Activated T-cell treated with anti-CD3 and anti-CD28 coated beads, Interleukin-2, amount 50 U/mL, for 72 hours (primary cell): ENCODE measurements around the gene MAFF. TPM values are rescaled to one million over a fixed set of nuclear protein-coding genes. Genes with fewer than 3 reads are reported as not detected.

Source experiments
- ATAC-seq, 2 donors: fragments of 150-1000 bp; cut with Tn5 transposase; replicated peaks in 1 of 2; 2 replicates each; pipeline ENCODE4 v1.10.0; 2021; ENCODE audit warnings: moderate library complexity in 2 of 2, mild to moderate bottlenecking in 1 of 2
- DNase-seq, 2 donors: peaks; one replicate each; pipeline ENCODE4 v3.0.0; 2021 to 2022; ENCODE audit warnings: mixed read lengths in 1 of 2
- H3K27ac Mint-ChIP-seq: one replicate; pipeline ENCODE4 v1.8.0; 2022; ENCODE audit warnings: mild to moderate bottlenecking, moderate library complexity, mixed read lengths
- H3K27me3 Mint-ChIP-seq: one replicate; pipeline ENCODE4 v1.8.0; 2022; ENCODE audit warnings: low read depth, mixed read lengths
- H3K36me3 Mint-ChIP-seq, 2 donors: one replicate each; pipeline ENCODE4 v1.8.0; 2022; ENCODE audit warnings: mixed read lengths in 2 of 2, mild to moderate bottlenecking in 1 of 2; ENCODE audit not compliant: insufficient read depth in 2 of 2
- H3K4me1 Mint-ChIP-seq: one replicate; pipeline ENCODE4 v1.8.0; 2022; ENCODE audit warnings: low read depth, mixed read lengths
- H3K4me3 Mint-ChIP-seq, 2 donors: one replicate each; pipeline ENCODE4 v1.8.0; 2022; ENCODE audit warnings: mild to moderate bottlenecking in 2 of 2, mixed read lengths in 2 of 2, moderate library complexity in 2 of 2
- H3K9me3 Mint-ChIP-seq, 2 donors: one replicate each; pipeline ENCODE4 v1.8.0; 2022; ENCODE audit warnings: mixed read lengths in 2 of 2
- total RNA-seq, 2 donors: library from RNA; stranded (reverse); gene quantifications; one replicate each; pipeline ENCODE4 v1.2.3, GENCODE V29; 2022

Gene MAFF
- total RNA-seq, 2 donors from 2014 or later: 15.6 to 20.3 TPM

DNA sequence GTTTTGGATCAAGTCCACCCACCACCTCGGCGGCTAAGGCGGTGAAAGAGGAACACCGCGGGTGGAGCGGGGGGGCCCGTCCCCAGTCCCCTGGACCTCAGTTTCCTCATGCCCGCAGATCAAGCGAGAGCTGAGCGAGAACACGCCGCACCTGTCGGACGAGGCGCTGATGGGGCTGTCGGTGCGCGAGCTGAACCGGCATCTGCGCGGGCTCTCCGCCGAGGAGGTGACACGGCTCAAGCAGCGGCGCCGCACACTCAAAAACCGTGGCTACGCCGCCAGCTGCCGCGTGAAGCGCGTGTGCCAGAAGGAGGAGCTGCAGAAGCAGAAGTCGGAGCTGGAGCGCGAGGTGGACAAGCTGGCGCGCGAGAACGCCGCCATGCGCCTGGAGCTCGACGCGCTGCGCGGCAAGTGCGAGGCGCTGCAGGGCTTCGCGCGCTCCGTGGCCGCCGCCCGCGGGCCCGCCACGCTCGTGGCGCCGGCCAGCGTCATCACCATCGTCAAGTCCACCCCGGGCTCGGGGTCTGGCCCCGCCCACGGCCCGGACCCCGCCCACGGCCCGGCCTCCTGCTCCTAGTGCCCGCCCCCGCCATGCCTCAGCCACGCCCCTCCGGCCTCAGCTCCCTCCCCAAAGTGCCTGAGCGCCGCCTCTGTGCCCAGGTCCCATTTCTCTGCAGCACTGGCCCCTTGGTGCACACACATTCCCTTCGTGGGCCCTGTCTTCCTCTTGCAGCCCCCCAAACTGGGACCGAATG is 12.7 kb downstream of the MAFF start:
- H3K4me1 Mint-ChIP-seq: peaks cover 37% of the 10 kb centered on the region
- DNase-seq (peak; percentile 74 to 76), ATAC-seq (peak; percentile 58 to 69)
- peak overlapping the region; percentile 39 to 69 for H3K4me3 Mint-ChIP-seq
- no peak overlapping the region for H3K27ac Mint-ChIP-seq
- no peaks in the 10 kb centered on the region for H3K27me3 Mint-ChIP-seq
- H3K9me3 Mint-ChIP-seq: no peaks in the 10 kb centered on the region
- peaks cover 0 to 4% of the 10 kb centered on the region in 2 donors for H3K36me3 Mint-ChIP-seq

DNA sequence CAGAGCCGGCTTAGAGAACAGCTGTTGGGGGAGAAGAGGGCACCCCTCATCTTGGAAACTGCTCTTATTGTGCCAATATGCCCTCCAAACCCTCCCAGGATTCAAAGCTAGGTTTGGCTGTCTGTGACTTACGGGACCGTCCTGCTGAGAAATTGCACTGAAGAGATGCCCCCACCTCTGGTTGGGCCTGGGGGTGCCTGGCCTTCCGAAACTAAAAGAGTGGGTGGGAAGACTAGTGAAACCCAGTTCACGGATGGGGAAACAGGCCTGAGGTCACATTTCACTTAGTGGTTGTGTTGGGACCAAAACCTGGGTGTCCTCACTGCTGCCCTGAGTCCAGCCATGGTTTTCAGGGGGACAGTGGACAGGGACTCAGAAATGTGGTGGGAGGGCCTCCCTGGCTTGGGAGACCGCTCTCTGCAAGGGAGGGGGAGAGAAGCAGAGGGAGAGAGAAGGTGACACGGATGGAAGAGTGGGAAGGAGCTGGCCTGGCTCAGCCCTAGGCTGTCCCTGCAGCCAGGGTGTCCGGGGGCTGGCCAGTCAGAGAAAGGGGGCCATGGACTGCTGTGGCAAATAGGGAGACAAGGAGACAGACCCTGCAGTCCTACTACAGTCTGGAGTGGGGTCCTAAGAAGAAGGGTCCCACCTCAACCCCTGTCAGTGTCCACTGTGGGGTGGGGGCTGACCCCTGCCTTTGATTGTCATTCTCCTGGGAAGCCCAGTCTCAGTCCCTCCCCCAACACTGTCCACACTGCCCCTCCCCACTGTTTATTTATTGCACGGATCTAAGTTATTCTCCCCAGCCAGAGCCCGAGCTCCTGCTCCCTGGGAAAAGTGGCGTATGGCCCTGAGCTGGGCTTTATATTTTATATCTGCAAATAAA is 13.6 kb downstream of the MAFF start:
- peaks cover 38% of the 10 kb centered on the region for H3K4me1 Mint-ChIP-seq
- no peaks in the 10 kb centered on the region for H3K27me3 Mint-ChIP-seq
- ATAC-seq (no peak), DNase-seq (no peak)
- H3K9me3 Mint-ChIP-seq: no peaks in the 10 kb centered on the region
- H3K4me3 Mint-ChIP-seq: peak overlapping the region; percentile 7 to 42
- H3K36me3 Mint-ChIP-seq: peaks cover 0 to 4% of the 10 kb centered on the region in 2 donors
- H3K27ac Mint-ChIP-seq: no peak overlapping the region

DNA sequence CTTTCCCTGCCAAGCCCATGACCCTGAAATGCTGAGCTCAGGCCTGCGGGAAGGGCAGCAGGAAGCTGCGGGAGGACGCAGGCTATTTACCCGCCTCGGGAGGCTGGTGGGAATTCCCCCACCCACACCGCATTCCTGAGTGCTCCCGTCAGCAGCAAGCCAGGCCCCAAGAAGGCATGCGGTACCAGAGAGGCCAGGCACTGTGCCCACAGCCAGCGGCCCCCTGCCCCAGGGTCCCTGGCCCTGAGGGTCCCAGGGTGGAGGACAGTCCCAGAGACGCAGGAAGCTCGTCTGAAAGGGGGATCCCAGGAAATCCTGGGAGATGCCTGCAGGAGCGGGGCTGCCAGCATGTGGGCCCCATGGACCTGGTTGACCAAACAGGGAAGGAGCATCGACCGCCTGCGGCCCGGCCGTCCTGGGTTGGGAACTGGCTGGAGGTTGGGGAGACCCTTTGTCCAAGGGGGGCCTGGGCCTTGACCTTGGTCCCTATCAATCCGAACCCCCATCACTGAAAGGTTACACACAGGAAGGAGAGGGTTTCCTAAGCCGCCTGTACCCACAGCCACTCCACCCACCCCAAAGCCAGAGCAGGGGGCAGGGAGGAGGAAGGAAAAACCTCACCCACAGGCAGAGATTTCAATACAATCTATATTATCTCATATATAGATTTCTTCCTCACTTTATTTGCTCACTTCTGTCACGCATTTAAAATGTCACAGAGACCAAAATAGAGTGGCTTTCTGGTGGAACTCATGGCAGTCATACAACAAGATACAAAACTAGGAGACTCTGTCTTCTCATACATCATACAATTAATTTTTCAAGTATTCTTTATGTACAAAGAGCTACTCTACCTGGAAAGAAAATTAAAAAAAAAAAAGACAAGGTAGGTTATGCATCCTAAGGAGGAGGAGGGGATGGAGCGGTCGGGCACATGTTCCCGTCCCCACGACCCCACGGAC is 17.1 kb downstream of the MAFF start:
- H3K36me3 Mint-ChIP-seq: peaks cover 0 to 4% of the 10 kb centered on the region in 2 donors
- peak overlapping the region; percentile 22 to 56 for H3K4me3 Mint-ChIP-seq
- peak overlapping the region; percentile 92 for H3K27ac Mint-ChIP-seq
- peak; percentile 46 to 63 for DNase-seq
- no peaks in the 10 kb centered on the region for H3K9me3 Mint-ChIP-seq
- H3K4me1 Mint-ChIP-seq: peaks cover 27% of the 10 kb centered on the region
- ATAC-seq: peak; percentile 24 to 50
- no peaks in the 10 kb centered on the region for H3K27me3 Mint-ChIP-seq

DNA sequence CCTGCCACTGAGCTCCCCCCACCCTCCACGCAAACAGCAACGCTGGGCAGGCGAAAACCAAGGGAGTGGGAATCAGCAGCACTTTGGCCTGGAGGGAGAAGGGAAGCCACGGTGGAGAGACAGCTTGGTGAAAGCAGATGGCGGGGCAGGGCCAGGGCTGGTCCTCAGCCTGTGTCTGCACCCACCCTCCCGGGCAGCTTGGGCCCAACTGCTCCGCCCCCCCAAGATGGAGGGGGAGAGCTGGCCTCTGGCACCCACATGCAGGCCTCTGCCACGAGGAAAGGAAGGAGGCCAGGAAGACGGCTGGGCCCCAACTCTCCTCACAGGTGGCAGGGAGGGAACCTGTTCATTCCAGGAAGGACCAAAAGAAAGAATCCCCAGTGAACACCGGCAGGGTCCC is 17.8 kb downstream of the MAFF start:
- Mint-ChIP-seq H3K4me1 (peaks cover 23% of the 10 kb centered on the region), H3K36me3 (peaks cover 0 to 4% of the 10 kb centered on the region in 2 donors), H3K27ac (peak overlapping the region; percentile 92), H3K27me3 (no peaks in the 10 kb centered on the region), H3K9me3 (no peaks in the 10 kb centered on the region), H3K4me3 (no peak overlapping the region)
- no peak for DNase-seq
- ATAC-seq: no peak

DNA sequence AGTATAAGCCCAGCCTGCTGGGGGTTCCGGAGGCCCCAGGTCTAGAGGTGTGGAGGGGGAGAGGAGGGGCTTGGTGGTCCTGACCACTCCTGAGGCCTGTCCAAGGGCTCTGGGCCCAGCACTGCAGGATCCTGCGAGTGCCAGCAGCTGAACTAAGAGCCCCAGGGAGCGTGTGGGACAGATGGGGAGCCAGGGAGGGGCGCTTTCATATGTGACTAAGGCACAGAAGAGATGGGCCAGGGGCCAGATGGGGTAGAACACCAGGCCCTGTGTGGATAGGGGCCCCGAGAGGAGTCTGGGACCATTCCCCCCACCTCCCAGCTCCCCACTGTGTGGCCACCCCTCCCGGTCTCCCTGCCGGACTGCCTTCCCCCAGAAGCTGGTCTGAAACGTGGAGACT is 18.4 kb downstream of the MAFF start:
- peaks cover 23% of the 10 kb centered on the region for H3K4me1 Mint-ChIP-seq
- H3K36me3 Mint-ChIP-seq: peaks cover 0 to under 1% of the 10 kb centered on the region in 2 donors
- H3K9me3 Mint-ChIP-seq: no peaks in the 10 kb centered on the region
- H3K4me3 Mint-ChIP-seq: no peak overlapping the region
- H3K27me3 Mint-ChIP-seq: no peaks in the 10 kb centered on the region
- H3K27ac Mint-ChIP-seq: no peak overlapping the region
- no peak for ATAC-seq
- DNase-seq: no peak

DNA sequence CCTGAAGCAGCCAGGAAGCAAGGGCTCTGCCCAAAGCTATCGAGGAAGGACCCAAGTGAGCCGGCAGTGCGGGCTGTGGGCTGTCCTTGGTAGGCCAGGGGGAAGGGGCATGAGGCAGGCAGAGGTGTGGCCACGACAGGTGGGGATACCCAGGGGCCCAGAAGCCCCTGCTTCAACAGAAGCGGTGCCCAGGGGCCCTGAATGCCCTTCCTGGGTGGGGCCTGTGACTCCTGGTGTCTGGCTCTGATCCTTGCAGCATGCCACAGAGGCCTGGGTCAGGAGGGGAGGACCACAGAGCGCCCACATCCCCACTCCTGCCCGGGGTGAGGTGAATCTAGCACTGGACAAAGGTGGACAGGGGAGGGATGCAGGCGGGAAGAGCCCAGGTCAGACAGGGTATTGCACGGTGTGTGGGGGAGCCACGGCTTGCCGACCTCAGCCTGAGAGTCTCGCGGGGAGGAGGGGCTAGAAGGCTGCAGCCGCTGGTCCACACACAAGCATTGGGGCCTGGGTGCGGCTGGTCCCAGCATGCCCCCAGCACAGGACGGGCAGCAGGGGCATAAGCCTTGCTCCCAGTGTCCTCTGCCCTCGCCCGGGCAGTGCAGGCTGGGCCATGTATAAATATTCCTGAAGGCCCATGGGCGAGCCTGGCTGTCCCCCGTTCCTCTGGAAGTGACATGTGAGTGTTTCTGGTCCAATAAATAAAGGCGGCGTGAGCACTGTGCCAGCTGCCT is 19.0 kb downstream of the MAFF start:
- Mint-ChIP-seq H3K27me3 (no peaks in the 10 kb centered on the region), H3K4me1 (peaks cover 23% of the 10 kb centered on the region), H3K9me3 (no peaks in the 10 kb centered on the region), H3K27ac (no peak overlapping the region), H3K36me3 (no peaks in the 10 kb centered on the region), H3K4me3 (no peak overlapping the region)
- no peak for DNase-seq
- ATAC-seq: no peak

DNA sequence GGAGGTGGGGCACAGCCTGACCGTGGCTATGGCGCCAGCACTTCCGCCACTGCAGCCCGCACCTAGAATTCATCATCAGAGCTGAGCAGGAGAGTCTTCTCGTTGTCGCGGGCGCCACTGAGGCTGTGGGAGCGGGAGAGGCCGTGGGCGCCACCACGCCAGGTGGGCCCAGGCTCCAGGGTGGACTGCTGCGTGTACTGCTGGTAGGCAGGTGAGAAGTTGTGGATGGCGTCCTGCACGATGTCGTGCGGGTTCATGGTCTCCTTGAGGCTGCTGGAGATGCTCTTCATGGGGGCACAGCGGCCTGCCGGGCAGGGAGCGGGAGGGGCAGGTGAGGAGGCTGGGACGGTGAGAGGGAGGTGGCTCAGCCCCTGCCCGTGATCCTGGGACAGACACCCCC is 19.6 kb downstream of the MAFF start:
- H3K4me3 Mint-ChIP-seq: no peak overlapping the region
- H3K27me3 Mint-ChIP-seq: no peaks in the 10 kb centered on the region
- no peak for DNase-seq
- H3K36me3 Mint-ChIP-seq: no peaks in the 10 kb centered on the region
- peaks cover 23% of the 10 kb centered on the region for H3K4me1 Mint-ChIP-seq
- no peak overlapping the region for H3K27ac Mint-ChIP-seq
- no peak for ATAC-seq
- no peaks in the 10 kb centered on the region for H3K9me3 Mint-ChIP-seq

DNA sequence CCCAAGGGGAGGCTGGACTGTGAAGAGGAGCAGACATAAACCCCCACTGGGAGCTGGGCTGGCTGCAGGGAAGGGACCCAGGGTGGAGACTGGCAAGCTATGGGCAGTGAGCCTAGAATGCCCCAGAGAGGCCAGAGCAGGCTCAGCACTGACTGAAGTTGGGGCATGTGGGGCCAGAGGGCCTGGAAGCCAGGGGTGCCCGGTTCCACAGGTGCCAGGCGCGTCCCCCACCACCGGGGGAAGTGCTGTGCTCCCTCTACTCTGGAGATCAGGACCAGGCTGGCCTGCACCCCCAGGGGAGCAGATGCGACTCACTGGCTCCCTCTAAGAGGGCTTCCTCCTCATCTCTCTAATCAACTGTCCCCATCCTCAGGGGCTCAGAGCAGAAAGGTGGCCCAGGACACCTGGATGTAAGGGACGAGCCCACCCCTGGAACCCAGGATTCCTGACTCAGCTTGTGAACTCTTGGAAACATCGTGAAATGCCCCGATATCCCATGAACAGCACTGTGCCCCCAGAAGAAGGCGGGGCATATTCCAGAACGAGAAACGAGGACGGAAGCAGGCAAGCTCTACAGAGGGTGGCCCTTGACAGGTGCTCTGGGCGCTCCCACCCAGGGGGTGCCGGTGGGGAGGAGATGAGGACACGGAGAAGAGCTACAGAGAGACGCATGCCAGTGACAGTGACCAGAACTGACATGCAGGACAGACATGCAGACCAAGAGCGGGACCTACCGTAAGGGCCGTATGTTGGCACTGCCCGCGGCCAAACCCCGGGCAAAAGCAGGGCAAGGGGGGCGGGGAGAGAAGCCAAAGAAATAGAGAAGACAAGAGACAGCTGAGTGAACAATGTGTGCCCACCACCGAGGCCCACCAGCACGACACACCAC is 20.4 kb downstream of the MAFF start:
- Mint-ChIP-seq H3K4me3 (no peak overlapping the region), H3K27me3 (no peaks in the 10 kb centered on the region), H3K4me1 (peaks cover 23% of the 10 kb centered on the region), H3K9me3 (no peaks in the 10 kb centered on the region), H3K36me3 (no peaks in the 10 kb centered on the region), H3K27ac (no peak overlapping the region)
- DNase-seq: no peak
- ATAC-seq: no peak

DNA sequence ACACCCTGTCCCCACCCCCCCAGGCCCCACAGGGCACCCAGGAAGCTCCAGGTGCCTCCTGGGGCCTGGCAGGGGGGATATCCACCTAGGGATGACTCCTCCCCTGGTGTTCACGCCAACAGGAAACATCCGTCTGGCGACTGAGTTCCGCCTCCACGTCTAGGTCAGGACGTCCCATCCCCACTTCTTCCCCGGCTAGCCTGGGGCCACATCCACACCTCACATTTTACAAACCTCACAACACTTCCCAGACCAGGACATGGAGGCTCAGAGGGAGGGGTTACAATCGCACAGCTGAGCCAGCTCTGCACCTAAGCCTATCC is 21.0 kb downstream of the MAFF start:
- DNase-seq (no peak), ATAC-seq (no peak)
- no peak overlapping the region for H3K4me3 Mint-ChIP-seq
- no peaks in the 10 kb centered on the region for H3K27me3 Mint-ChIP-seq
- H3K36me3 Mint-ChIP-seq: no peaks in the 10 kb centered on the region
- no peaks in the 10 kb centered on the region for H3K9me3 Mint-ChIP-seq
- peaks cover 23% of the 10 kb centered on the region for H3K4me1 Mint-ChIP-seq
- H3K27ac Mint-ChIP-seq: no peak overlapping the region

DNA sequence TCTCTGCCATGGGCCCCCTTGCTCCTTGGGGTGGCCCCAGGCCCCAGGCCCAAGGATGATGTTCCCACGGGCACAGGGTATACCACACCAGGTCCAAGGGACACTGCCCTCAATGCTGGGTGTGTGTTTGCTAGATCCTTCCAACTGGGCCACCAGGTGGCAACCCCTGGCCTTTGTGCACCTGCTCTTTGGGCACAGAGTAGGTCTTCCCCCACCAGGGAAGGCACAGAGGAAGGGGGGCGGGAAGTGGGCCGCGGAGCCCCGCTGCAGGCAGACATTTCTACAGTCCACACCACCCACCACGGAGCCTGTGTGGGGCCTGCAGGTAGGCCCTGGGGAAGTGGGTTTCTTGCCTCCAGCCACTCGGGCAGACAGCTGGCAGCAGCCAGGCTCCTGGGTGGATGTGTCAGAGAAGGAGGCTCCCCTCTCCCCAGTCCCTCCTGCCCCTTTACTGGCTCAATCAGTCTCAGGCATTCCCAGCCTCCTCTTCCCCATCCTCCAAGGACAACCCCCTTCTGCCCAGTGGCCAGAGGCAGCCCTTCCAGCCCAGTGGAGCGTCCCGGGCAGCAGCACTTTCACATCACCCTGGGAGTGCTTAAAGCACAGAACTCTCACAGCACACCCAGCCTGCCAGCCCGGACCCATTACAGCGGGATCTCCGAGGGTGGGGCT is 21.6 kb downstream of the MAFF start:
- no peak overlapping the region for H3K27ac Mint-ChIP-seq
- no peaks in the 10 kb centered on the region for H3K9me3 Mint-ChIP-seq
- DNase-seq (no peak), ATAC-seq (no peak)
- H3K36me3 Mint-ChIP-seq: no peaks in the 10 kb centered on the region
- no peaks in the 10 kb centered on the region for H3K27me3 Mint-ChIP-seq
- peaks cover 18% of the 10 kb centered on the region for H3K4me1 Mint-ChIP-seq
- H3K4me3 Mint-ChIP-seq: no peak overlapping the region

DNA sequence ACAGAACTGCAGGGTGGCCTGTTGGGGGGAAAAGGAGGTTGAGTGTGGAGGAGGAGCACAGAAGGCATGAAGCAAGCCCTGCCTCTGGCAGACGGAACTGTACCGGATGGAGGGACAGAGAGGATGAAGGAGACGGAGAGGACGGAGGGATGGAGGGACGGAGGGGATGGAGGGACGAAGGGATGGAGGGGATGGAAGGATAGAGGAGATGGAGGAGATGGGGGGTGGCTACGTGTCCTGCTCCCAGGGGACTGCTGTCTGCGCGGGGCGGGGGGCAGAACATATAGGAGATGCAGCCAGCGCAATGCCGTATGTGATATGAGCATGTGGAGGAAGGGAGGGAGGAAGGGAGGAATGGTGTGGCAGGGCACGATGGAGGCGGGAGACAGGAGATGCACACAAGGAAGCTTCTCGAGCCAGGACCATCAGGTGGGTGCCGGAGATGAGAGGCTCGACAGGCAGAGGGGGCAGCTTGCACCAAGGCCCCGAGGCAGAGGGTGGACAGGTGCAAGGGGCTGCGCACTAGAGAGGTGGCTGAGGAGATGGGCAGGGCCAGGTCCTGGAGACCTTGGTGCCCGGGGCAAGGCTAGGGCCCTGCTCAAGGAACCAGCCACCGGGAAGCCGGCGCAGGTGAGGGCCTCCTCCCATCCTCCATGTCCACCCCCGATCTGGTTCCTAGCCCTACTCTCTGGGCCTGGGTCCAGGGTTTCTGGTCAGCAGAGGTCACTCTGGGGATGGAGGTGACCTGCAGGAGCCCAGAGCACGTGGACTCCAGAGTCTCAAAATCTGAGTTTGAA is 25.3 kb downstream of the MAFF start:
- Mint-ChIP-seq H3K36me3 (peaks cover 0 to 3% of the 10 kb centered on the region in 2 donors), H3K4me3 (no peak overlapping the region), H3K4me1 (no peaks in the 10 kb centered on the region), H3K27ac (no peak overlapping the region), H3K9me3 (no peaks in the 10 kb centered on the region), H3K27me3 (no peaks in the 10 kb centered on the region)
- DNase-seq (no peak), ATAC-seq (no peak)
